Measurements from ENCODE around the gene ADPRHL1. TPM values are rescaled to one million over a fixed set of nuclear protein-coding genes. Genes with fewer than 3 reads are reported as not detected.

Gene ADPRHL1
- total RNA-seq, 1 donor from 2014 or later: 20.7 TPM

DNA sequence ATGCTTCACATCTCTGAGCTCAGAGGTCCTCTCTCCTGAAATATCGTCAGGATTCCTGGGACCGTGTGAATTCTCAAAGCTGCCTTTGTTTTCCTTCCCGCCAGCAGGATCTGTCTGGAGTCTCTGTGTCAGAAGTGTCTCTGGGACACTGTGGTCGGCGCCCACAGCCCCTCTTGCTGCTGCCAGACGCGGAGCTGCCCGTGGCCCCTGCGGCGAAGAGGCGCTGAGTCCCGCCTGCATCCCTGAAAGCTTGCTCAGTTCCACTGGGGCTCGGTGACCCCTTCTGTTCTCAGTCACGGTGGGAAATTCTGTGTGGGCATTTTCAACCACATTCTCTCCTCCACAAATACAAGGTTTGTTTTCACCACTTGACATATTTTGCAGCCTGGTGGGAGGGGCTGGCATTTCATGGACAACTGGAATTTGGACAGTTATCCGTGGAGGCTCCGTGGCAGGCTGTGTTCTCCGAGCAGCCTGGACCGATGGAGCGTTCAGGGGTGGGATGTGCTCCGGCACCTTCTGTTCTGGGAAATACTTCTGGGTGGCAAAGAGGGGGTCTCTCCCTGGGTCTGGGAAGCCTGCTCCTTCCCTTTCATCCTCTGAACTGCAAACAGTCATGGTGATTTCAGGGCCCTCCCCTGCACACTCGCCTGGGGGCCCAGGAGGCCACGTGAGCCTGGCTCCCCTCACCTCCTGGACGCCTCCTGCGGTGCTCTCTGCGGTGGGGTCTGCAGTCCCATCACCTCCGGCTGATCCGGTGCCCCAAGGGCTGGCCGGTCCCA, 46.8 kb downstream of the ADPRHL1 start:
- H3K4me3 Mint-ChIP-seq (ENCODE audit: unreplicated experiment): no peak overlapping the region

DNA sequence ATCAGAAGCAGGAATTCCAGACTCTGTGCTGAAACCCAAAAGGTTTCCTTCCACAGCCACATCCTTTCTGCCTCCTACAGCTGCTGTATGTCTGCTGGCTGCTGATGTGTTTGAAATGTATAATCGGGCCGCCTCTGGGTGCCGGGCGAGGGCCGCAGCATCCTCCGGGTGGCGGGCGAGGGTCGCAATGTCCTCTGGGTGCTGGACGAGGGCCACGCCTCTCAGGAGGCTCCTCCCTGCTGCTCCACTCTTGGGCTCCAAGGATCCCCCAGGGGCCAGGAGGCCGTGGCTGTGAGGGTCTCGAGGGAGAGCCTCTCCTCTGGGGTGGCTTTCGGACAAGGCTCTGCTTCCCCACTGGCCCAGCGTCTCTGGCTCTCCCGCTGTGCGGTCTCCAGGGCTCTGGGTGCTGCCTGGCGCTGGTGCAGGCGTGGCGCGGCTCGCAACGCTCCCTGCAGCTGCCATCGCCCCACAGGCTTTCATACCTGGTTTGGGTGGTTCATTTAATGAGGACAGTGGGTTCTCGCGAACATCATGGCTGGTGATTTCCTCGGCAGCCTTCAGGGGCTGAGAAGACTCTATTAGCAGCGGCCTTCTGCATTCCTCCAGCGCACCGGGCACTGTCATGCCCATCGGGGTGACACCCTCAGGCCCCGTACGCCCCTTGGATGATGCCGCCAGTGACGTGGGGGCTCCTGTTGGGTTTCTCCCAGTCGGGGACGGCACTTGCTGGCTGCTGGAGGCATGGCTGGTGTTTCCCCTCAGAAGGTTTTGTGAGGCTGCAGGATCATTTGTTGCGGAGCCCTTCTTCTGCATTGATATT, 47.6 kb downstream of the ADPRHL1 start:
- no peak overlapping the region for H3K27ac Mint-ChIP-seq (ENCODE audit: unreplicated experiment)
- H3K4me1 Mint-ChIP-seq (ENCODE audit: low read depth, unreplicated experiment): peaks cover 3% of the 10 kb centered on the region
- TF ChIP-seq, protein P1, sequence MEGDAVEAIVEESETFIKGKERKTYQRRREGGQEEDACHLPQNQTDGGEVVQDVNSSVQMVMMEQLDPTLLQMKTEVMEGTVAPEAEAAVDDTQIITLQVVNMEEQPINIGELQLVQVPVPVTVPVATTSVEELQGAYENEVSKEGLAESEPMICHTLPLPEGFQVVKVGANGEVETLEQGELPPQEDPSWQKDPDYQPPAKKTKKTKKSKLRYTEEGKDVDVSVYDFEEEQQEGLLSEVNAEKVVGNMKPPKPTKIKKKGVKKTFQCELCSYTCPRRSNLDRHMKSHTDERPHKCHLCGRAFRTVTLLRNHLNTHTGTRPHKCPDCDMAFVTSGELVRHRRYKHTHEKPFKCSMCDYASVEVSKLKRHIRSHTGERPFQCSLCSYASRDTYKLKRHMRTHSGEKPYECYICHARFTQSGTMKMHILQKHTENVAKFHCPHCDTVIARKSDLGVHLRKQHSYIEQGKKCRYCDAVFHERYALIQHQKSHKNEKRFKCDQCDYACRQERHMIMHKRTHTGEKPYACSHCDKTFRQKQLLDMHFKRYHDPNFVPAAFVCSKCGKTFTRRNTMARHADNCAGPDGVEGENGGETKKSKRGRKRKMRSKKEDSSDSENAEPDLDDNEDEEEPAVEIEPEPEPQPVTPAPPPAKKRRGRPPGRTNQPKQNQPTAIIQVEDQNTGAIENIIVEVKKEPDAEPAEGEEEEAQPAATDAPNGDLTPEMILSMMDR (IDR thresholded peaks at IDR 0.05; ENCODE audit: partially characterized antibody, unreplicated experiment): no peak
- no peak overlapping the region for H3K4me3 Mint-ChIP-seq (ENCODE audit: unreplicated experiment)
- no peak for DNase-seq
- peaks cover 5% of the 10 kb centered on the region for H3K27me3 Mint-ChIP-seq (ENCODE audit: unreplicated experiment)
- H3K36me3 Mint-ChIP-seq (ENCODE audit: unreplicated experiment): no peaks in the 10 kb centered on the region
- H3K9me3 Mint-ChIP-seq (ENCODE audit: unreplicated experiment): no peaks in the 10 kb centered on the region

More for the DNA sequence above, 46.8 kb downstream of the ADPRHL1 start:
- TF ChIP-seq, protein P1 (IDR thresholded peaks at IDR 0.05; ENCODE audit: partially characterized antibody, unreplicated experiment): no peak
- H3K9me3 Mint-ChIP-seq (ENCODE audit: unreplicated experiment): peaks cover 2% of the 10 kb centered on the region
- no peak for DNase-seq
- H3K27ac Mint-ChIP-seq (ENCODE audit: unreplicated experiment): no peak overlapping the region
- H3K36me3 Mint-ChIP-seq (ENCODE audit: unreplicated experiment): no peaks in the 10 kb centered on the region
- H3K27me3 Mint-ChIP-seq (ENCODE audit: unreplicated experiment): peaks cover 5% of the 10 kb centered on the region
- H3K4me1 Mint-ChIP-seq (ENCODE audit: low read depth, unreplicated experiment): peaks cover 3% of the 10 kb centered on the region

DNA sequence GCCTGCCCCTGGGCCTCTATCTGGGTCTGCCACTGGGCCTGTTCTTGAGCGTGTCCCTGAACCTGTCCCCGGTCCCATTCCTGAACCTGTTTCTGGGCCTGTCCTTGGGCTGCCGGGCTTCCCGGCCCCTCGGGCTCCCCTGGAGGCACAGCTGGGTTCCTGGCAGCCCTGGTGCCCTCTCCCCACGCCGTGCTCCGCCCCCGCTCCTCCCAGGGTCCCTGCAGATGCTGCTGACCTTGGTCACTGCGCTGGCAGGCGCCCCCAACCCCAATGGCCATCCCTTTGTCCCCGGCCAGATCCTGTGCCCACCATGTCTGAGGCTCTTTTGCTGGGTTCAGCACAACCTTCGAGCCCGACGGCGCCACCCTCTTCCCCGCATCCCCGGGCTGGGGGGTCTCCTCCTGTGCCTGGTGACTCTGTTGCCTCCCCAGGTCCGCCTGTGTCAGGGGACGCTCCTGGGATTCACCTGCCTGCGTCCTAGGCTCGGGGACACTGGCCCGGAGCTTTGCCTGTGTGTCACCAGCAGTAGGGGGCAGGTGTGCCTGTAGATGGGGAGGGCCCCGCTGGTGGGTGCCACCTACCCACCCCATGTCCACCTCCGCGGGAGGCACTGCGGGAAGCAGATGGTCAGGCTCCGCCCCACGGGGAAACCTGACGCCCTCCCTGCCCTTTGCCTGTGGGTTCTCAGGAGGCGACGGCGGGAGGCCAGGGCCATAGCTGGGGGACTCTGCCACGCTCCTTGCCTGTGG, 48.4 kb downstream of the ADPRHL1 start:
- Mint-ChIP-seq H3K4me3 (ENCODE audit: unreplicated experiment) (no peak overlapping the region), H3K36me3 (ENCODE audit: unreplicated experiment) (no peaks in the 10 kb centered on the region), H3K27me3 (ENCODE audit: unreplicated experiment) (peaks cover 5% of the 10 kb centered on the region), H3K4me1 (ENCODE audit: low read depth, unreplicated experiment) (peaks cover 6% of the 10 kb centered on the region), H3K27ac (ENCODE audit: unreplicated experiment) (no peak overlapping the region), H3K9me3 (ENCODE audit: unreplicated experiment) (no peaks in the 10 kb centered on the region)
- no peak for DNase-seq
- TF ChIP-seq, protein P1 (IDR thresholded peaks at IDR 0.05; ENCODE audit: partially characterized antibody, unreplicated experiment): no peak

DNA sequence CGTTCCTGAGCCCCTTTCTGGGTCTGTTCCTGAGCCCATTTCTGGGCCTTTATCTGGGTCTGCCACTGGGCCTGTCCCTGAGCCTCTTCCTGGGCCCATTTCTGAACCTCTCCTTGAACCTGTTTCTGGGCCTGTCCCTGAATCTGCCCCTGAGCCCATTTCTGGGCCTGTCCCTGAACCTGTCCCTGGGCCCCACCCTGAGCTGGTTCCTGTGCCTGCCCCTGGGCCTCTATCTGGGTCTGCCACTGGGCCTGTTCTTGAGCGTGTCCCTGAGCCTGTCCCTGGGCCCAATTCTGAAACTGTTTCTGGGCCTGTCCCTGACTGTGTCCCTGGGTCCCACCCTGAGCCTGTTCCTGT, 48.9 kb downstream of the ADPRHL1 start:
- TF ChIP-seq, protein P1 (IDR thresholded peaks at IDR 0.05; ENCODE audit: partially characterized antibody, unreplicated experiment): no peak
- H3K36me3 Mint-ChIP-seq (ENCODE audit: unreplicated experiment): no peaks in the 10 kb centered on the region
- H3K9me3 Mint-ChIP-seq (ENCODE audit: unreplicated experiment): no peaks in the 10 kb centered on the region
- DNase-seq: no peak
- peaks cover 5% of the 10 kb centered on the region for H3K27me3 Mint-ChIP-seq (ENCODE audit: unreplicated experiment)
- no peak overlapping the region for H3K4me3 Mint-ChIP-seq (ENCODE audit: unreplicated experiment)
- H3K4me1 Mint-ChIP-seq (ENCODE audit: low read depth, unreplicated experiment): peaks cover 9% of the 10 kb centered on the region
- no peak overlapping the region for H3K27ac Mint-ChIP-seq (ENCODE audit: unreplicated experiment)
